Heart right ventricle (tissue), 16 donors: Measurements from ENCODE around the gene INPP4B. TPM values are rescaled to one million over a fixed set of nuclear protein-coding genes. Genes with fewer than 3 reads are reported as not detected.

ENCODE experiments used
- ATAC-seq, 8 donors: fragments of 200-7000 bp; cut with Tn5 transposase; one replicate each; pipeline ENCODE4 v1.9.1; 2020; ENCODE audit warnings: mild to moderate bottlenecking in 8 of 8, moderate library complexity in 8 of 8, moderate number of reproducible peaks in 1 of 8
- DNase-seq, 2 donors: peaks; one replicate each; pipeline ENCODE4 v3.0.0-alpha.2; 2020
- H3K27ac ChIP-seq, 10 donors: fragments of 200-600 bp; sonication (generic) in 2 of 10; one replicate each; pipeline versions ENCODE4 v1.5.0 to v1.8.0; 2020 to 2022; ENCODE audit warnings: mild to moderate bottlenecking in 3 of 10
- H3K27me3 ChIP-seq, 7 donors: fragments of 200-600 bp; one replicate each; pipeline ENCODE4 v1.8.0; 2021 to 2022; ENCODE audit warnings: mild to moderate bottlenecking in 2 of 7
- H3K36me3 ChIP-seq, 9 donors: fragments of 200-600 bp; sonication (generic) in 1 of 9; one replicate each; pipeline versions ENCODE4 v1.5.0 to v1.8.0; 2020 to 2022; ENCODE audit warnings: mild to moderate bottlenecking in 2 of 9
- H3K4me1 ChIP-seq, 9 donors: fragments of 200-600 bp; sonication (generic) in 1 of 9; one replicate each; pipeline versions ENCODE4 v1.5.0 to v1.8.0; 2020 to 2022; ENCODE audit warnings: mild to moderate bottlenecking in 4 of 9
- H3K4me3 ChIP-seq, 10 donors: fragments of 200-600 bp; sonication (generic) in 2 of 10; one replicate each; pipeline versions ENCODE4 v1.5.0 to v1.8.0; 2020 to 2022; ENCODE audit warnings: mild to moderate bottlenecking in 7 of 10, moderate library complexity in 2 of 10
- H3K9me3 ChIP-seq, 11 donors: fragments of 200-600 bp in 10 of 11; sonication (generic) in 2 of 11; one replicate each; pipeline versions ENCODE4 v1.5.0 to v1.8.0; 2013 to 2022; ENCODE audit warnings: mild to moderate bottlenecking in 2 of 11, control low read depth in 1 of 11, moderate library complexity in 1 of 11
- WGBS, 2 donors: extraction: QIAGEN DNeasy Blood & Tissue Kit; methylation state at CpG; one replicate each; pipeline ENCODE4 v1.1.7; 2013; ENCODE audit warnings: inconsistent platforms in 1 of 2; 5-methylcytosine and 5-hydroxymethylcytosine counted together
- intact Hi-C, 10 donors: fragments of 100-400 bp; cut with DNase I; formaldehyde crosslinking; loops; one replicate each; pipeline versions ENCODE4 v1.11.1 to v1.14.2; 2022
- polyA plus RNA-seq, 2 donors: library from polyadenylated mRNA; stranded (reverse); fragments of 200-250 nt; gene quantifications; one replicate each; pipeline ENCODE4 v1.2.3, GENCODE V29; 2013
- total RNA-seq, 10 donors: library from RNA; stranded (reverse); fragmentation: NEBNext Ultra II Directional in 3 of 10; extraction: Animal tissue kit (Norgen Biotek cat#: 25700) in 3 of 10; gene quantifications; one replicate each; pipeline versions ENCODE4 v1.2.1 to v1.2.4, GENCODE V29; 2021 to 2023
- TF ChIP-seq, protein P1 (sequence below), 9 donors: fragments of 200-600 bp; sonication (generic) in 2 of 9; IDR thresholded peaks; one replicate each; pipeline versions ENCODE4 v1.5.0 to v1.8.0; 2021 to 2022; ENCODE audit warnings: antibody characterized with exemption in 9 of 9, mild to moderate bottlenecking in 5 of 9, moderate library complexity in 1 of 9
- donor health status: Arrhythmogenic right ventricular cardiomyopathy.
- donor health status: ischemic (EF 13 %, LVEDD 7.1; RV severe dilation, severe dysfunction).
- donor health status: healthy with polysubstance abuse.
- donor health status: DM: no; HTN: yes; CAD: no.
- donor health status: DM: no; HTN: no; CAD: no.
- donor health status: ischemic (EF 25% LVEDD 6.9; RV normal size, moderate dysfunction).
- donor health status: ischemic (EF 25% LVEDD 5.7; RV mildly dilated, moderate dysfunction).
- donor health status: healthy.
- donor health status: DM: yes; HTN: yes; CAD: no.
- donor health status: Ischemic cardiomyopathy.
- donor health status: ischemic (EF 35%, LVEDD 5.7; RV mildly dilated, moderate dysfunction).
- donor health status: nonischemic (EF 11% LVEDD 7.7; RV severe dilation, severe dysfunction).
- donor health status: DM: yes; HTN: yes; CAD: no.
- donor health status: PGD.
- donor health status: ischemic (EF 29% LVEDD 5.4; RV normal size, mild dysfunction).
- donor health status: nonischemic (EF 23%, LVEDD 6.1; RV moderate dilation, normal function).

Gene INPP4B
- total and polyA plus RNA-seq, 12 donors: 3.7 to 100.0 (median 39.1) TPM

DNA sequence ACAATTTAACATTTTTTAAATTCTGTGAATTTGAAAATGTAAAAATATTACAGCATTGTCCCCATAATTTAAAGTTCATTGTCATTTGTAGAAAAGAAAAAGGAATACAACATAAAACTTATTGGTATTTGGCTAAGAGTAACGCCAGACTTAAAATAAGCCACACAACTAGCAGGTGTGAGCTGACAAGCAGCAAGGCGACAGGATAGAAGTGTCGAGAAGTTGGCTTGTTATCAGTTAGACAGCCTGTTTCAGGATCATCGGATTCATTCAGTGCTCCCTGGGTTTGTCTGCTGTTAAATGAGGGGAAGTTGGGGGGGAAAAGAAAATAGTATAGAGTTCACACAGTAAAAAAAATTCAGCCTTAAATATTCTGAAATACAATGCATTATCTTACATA lies 816.1 kb downstream of the INPP4B start:
- ATAC-seq (peak; percentile 42 to 93 (median 78)), DNase-seq (peak in 1 of 2 donors; percentile 9)
- H3K27ac ChIP-seq: peak overlapping the region in 3 of 10 donors; percentile 5 to 20 (median 16)
- intact Hi-C loops: no loop called here
- H3K9me3 ChIP-seq: no peaks in the 10 kb centered on the region
- H3K4me1 ChIP-seq: peaks cover 0 to 20% (median 4%) of the 10 kb centered on the region in 9 donors
- TF ChIP-seq, protein P1, sequence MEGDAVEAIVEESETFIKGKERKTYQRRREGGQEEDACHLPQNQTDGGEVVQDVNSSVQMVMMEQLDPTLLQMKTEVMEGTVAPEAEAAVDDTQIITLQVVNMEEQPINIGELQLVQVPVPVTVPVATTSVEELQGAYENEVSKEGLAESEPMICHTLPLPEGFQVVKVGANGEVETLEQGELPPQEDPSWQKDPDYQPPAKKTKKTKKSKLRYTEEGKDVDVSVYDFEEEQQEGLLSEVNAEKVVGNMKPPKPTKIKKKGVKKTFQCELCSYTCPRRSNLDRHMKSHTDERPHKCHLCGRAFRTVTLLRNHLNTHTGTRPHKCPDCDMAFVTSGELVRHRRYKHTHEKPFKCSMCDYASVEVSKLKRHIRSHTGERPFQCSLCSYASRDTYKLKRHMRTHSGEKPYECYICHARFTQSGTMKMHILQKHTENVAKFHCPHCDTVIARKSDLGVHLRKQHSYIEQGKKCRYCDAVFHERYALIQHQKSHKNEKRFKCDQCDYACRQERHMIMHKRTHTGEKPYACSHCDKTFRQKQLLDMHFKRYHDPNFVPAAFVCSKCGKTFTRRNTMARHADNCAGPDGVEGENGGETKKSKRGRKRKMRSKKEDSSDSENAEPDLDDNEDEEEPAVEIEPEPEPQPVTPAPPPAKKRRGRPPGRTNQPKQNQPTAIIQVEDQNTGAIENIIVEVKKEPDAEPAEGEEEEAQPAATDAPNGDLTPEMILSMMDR (IDR thresholded peaks at IDR 0.05): no peak
- WGBS, 2 donors: 21 to 39% methylated on average over 4 of the region's 4 CpGs
- H3K36me3 ChIP-seq: peaks cover 0 to 7% (median 0%) of the 10 kb centered on the region in 9 donors
- H3K4me3 ChIP-seq: no peak overlapping the region
- H3K27me3 ChIP-seq: no peaks in the 10 kb centered on the region

DNA sequence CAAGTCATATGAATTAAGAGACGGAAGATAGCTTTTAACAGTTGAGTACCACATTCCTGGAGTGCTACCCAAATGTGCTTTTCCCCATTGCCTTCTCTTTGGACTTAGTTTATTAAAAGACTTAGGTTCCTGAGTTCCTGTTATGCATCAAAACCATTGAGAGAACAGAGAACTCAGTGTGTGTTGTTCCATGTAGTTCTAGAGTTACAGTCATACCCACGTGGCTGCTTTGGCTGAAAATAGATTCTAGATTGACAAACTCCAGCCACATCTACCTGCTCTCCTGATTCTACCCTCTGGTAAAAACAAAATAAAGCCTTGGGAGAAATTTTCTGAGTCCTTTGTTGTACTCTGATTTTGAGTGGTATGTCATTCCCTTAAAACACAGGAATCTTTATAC lies 824.3 kb downstream of the INPP4B start:
- ATAC-seq (no peak), DNase-seq (no peak)
- 80 to 87% methylated on average over 2 of the region's 2 CpGs for WGBS, 2 donors
- no peaks in the 10 kb centered on the region for H3K9me3 ChIP-seq
- intact Hi-C loops: no loop called here
- no peak overlapping the region for H3K4me3 ChIP-seq
- H3K36me3 ChIP-seq: no peaks in the 10 kb centered on the region
- no peak overlapping the region for H3K27ac ChIP-seq
- no peaks in the 10 kb centered on the region for H3K27me3 ChIP-seq
- H3K4me1 ChIP-seq: no peaks in the 10 kb centered on the region
- TF ChIP-seq, protein P1 (IDR thresholded peaks at IDR 0.05): no peak

DNA sequence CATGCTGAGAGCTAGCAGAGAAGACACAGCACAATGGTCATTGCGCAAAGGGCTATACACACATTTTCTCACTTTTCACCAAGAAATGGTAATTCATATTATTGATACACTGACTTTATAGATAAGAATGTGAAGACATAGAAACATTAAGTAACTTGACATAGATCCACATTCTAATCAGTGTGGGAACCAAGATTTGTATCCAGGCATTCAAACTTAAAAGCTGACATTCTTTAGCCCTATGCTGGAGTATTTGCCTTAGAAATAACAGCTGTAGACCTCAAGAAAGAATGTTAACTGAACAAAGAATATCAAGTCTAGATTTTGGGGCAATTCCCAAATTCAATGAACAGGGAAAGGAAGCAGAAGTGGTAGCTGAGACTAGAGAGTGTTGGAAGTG lies 824.9 kb downstream of the INPP4B start:
- DNase-seq (no peak), ATAC-seq (no peak)
- Histone ChIP-seq H3K27me3 (no peaks in the 10 kb centered on the region), H3K27ac (no peak overlapping the region), H3K4me1 (no peaks in the 10 kb centered on the region), H3K9me3 (no peaks in the 10 kb centered on the region), H3K36me3 (no peaks in the 10 kb centered on the region), H3K4me3 (no peak overlapping the region)
- 97 to 99% methylated on average over 1 of the region's 1 CpG for WGBS, 2 donors
- TF ChIP-seq, protein P1 (IDR thresholded peaks at IDR 0.05): no peak
- intact Hi-C loops: no loop called here

DNA sequence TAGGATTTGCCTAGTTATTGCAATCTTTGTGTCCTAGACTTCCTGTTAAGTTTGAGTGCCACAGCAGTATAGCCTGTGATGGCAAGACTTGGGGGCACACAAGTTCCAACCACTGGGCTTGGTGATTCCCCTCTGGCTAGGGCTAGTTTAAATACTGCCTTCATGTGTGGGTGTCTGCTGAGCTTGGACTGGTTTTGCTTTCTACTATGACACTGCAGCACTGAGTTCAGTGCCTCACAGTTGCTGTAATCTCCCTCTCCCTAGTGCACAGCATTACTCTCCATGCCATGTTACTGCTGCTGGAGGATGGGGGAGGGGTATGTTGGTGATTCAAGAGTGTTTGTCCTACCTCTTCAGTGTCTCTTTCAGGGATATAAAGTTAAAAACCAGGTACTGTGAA lies 830.1 kb downstream of the INPP4B start:
- intact Hi-C loops: no loop called here
- Histone ChIP-seq H3K4me1 (no peaks in the 10 kb centered on the region), H3K27ac (no peak overlapping the region), H3K9me3 (no peaks in the 10 kb centered on the region), H3K4me3 (no peak overlapping the region), H3K27me3 (no peaks in the 10 kb centered on the region), H3K36me3 (no peaks in the 10 kb centered on the region)
- ATAC-seq (no peak), DNase-seq (no peak)
- TF ChIP-seq, protein P1 (IDR thresholded peaks at IDR 0.05): no peak
